ENCODE results near the gene ZNF282. TPM values are rescaled to one million over a fixed set of nuclear protein-coding genes. Genes with fewer than 3 reads are reported as not detected.

ZNF282 gene
- total and polyA plus RNA-seq, 9 of the 15 experiments (the other 6 are each of a cell fraction or from before 2014, with no cell fraction given): 0.76 to 58.6 (median 17.4) TPM

- TF ChIP-seq ZNF609 (CRISPR knock-in tag; IDR thresholded peaks at IDR 0.05; ENCODE audit: borderline replicate concordance) (peak; percentile 11; the same call in 1 of the 2 replicates), ELF4 (CRISPR knock-in tag; IDR thresholded peaks at IDR 0.05) (no peak), ZBTB7A (IDR thresholded peaks at IDR 0.05; ENCODE audit: borderline replicate concordance, control insufficient read depth, low read depth, low read length) (peak; percentile 47; the same call in 1 of the 2 replicates), FIP1L1 (IDR thresholded peaks at IDR 0.05; ENCODE audit: low read depth, low read length, poor library complexity, severe bottlenecking) (peak; percentile 83), YY1 (IDR thresholded peaks at IDR 0.05; ENCODE audit: borderline replicate concordance in 1 of 3, control insufficient read depth in 1 of 3, extremely low read depth in 1 of 3, insufficient read depth in 3 of 3, insufficient read length in 1 of 3, insufficient replicate concordance in 2 of 3, low read depth in 1 of 3, low read length in 2 of 3) (peak; percentile 45 to 88 (median 73)), RBM22 (IDR thresholded peaks at IDR 0.05; ENCODE audit: low read depth, low read length, poor library complexity, severe bottlenecking) (peak; percentile 93), KAT8 (IDR thresholded peaks at IDR 0.05; ENCODE audit: low read depth) (no peak), CTBP1 (IDR thresholded peaks at IDR 0.05; ENCODE audit: borderline replicate concordance) (peak; percentile 65), MAFK (IDR thresholded peaks at IDR 0.05; ENCODE audit: low read length) (no peak), ERF (CRISPR knock-in tag; IDR thresholded peaks at IDR 0.05) (peak; percentile 3; the same call in 1 of the 2 replicates), PURB (CRISPR knock-in tag; IDR thresholded peaks at IDR 0.05; ENCODE audit: low read depth) (no peak), RBFOX2 (IDR thresholded peaks at IDR 0.05; ENCODE audit: low read depth, low read length) (peak; percentile 75), RFX1 (IDR thresholded peaks at IDR 0.05) (peak; percentile 92), RBM14 (IDR thresholded peaks at IDR 0.05; ENCODE audit: borderline replicate concordance, insufficient read depth, low read depth, low read length) (0 out of 2 replicates have a peak, but pooled peaks have one; percentile 33), HMBOX1 (IDR thresholded peaks at IDR 0.05) (no peak), TAL1 (IDR thresholded peaks at IDR 0.05) (no peak), BCL6 (CRISPR knock-in tag; IDR thresholded peaks at IDR 0.05) (no peak), ZNF263 (CRISPR knock-in tag; IDR thresholded peaks at IDR 0.05; ENCODE audit: borderline replicate concordance) (no peak)
- TF ChIP-seq, protein P1, sequence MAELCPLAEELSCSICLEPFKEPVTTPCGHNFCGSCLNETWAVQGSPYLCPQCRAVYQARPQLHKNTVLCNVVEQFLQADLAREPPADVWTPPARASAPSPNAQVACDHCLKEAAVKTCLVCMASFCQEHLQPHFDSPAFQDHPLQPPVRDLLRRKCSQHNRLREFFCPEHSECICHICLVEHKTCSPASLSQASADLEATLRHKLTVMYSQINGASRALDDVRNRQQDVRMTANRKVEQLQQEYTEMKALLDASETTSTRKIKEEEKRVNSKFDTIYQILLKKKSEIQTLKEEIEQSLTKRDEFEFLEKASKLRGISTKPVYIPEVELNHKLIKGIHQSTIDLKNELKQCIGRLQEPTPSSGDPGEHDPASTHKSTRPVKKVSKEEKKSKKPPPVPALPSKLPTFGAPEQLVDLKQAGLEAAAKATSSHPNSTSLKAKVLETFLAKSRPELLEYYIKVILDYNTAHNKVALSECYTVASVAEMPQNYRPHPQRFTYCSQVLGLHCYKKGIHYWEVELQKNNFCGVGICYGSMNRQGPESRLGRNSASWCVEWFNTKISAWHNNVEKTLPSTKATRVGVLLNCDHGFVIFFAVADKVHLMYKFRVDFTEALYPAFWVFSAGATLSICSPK (IDR thresholded peaks at IDR 0.05; ENCODE audit: borderline replicate concordance): no peak
These were observed 47.3 kb upstream of the ZNF282 start (continued) for GRCh38 chr7:149147752-149148653.
